Activated CD4-positive, CD25-positive, alpha-beta regulatory T cell treated with anti-CD3 and anti-CD28 coated beads, Interleukin-2, amount 50 U/mL, for 24 hours (primary cell): ENCODE data around the gene PPP2R5C.
A peak's percentile ranks its signal among the peaks of the same experiment; 100 is the strongest.

Experiments used
- ATAC-seq, 2 donors: fragments of 150-1000 bp; cut with Tn5 transposase; one replicate each; pipeline ENCODE4 v1.10.0; 2021; ENCODE audit warnings: mild to moderate bottlenecking in 1 of 2, moderate library complexity in 1 of 2

The PPP2R5C gene

DNA sequence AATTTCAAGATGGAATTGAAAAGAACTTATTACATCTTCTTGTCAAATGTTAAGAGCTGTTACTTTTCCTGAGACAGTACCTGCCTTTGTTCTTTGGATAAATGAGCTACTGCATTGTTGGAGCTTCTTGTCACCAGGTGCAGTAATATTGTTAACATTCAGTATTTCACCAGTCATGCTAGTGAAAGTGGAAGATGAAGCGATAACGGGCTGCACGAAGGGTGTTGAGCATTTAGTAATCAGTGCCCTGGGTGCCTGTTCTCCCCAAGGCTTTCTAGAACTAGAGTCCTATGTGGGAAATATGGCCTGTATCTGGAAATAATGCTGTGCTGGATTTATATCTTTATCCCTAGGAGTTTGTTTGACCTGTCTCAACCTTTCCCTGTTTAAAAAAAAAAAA is 83.2 kb downstream of the PPP2R5C start:
- peak; percentile 53 to 66 for ATAC-seq

DNA sequence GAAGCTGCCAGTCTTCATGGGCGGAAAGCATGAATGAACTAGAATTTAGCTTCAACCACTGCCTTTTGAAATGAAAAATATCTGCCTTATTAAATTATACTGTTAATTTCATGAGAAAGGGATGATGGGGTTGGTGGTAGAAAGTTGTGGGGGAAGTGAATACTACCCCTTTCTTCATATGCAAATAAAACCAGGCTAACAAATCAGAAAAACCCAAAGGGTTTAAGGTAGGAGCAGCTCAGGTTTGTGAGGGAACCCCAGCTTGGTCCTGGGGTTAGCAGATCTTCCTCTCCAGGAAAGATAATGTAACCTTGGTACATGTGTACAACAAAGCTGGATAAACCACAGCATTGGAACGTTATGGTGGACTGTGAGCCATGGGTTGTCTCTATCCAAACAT is 84.0 kb downstream of the PPP2R5C start:
- no peak for ATAC-seq

DNA sequence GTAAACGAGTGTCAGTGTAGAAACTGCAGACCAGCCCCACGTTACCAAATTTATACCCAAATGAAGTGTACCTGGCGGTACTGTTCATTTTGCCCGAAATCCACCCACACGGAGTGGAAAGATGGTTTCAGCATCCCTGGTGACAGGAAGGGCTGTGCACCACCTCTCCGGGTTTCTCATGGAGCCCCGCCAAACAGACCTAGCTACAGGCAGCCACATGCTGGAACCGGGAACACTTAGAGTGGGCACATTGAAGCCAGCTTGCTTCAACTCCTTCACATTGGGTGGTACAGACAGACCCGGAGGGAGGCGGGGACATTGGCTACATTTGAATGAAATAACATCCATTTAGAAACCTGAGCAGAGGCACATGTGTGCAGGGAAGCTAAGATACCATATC is 84.4 kb downstream of the PPP2R5C start:
- ATAC-seq, result no peak

DNA sequence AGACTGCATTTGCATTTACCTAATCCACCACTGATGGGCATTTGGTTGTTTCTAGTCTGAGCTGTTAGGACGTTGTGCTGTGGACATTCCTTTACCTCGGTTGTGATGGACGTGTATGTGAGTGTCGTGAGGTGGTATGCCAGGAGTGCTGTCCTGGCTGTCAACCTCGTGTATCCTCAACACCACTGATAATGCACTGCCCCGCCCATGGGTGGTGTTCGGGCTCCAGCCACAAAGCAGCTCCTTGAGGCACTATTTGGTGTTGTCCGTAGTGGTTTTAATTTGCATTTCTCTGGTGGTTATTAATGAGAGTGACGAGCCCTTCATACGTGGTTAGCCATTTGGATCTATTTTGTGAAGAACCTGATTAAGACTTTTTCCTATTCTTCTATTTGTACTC is 87.6 kb downstream of the PPP2R5C start:
- ATAC-seq, result no peak

DNA sequence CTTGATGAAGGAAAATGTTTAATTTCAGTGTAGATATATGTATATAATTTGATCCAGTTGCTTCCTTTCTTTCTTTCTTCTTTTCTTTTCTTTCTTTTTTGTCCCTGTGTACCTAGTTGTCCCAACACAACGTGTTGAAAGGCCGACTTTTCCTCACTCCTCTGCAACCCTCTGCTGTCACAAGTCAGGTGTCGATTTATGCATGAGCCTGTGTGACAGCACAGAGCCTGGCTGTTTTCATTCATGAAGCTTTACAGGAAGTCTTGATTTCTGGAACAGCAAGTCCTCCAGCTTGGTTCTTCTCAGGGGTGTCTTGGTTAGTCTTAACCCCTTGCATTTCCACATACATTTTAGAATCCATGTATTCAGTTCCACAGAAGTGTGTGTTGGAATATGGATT is 88.1 kb downstream of the PPP2R5C start:
- no peak for ATAC-seq

DNA sequence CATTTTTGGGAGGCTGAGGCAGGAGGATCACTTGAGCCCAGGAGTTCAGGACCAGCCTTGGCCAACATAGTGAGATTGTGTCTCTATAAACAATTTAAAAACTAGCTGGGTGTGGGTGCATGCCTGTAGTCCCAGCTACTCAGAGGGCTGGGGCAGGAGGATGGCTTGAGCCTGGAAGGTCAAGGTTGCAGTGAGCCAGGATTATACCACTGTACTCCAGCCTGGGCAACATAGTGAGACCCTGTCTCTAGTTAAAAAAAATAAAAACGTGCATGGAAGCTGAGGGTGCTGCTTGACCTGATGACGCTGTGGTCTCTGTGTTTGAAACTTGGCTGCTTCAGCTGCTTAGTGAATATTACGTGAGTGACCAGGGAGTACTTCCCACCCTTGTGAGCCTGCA is 89.7 kb downstream of the PPP2R5C start:
- ATAC-seq, result no peak

DNA sequence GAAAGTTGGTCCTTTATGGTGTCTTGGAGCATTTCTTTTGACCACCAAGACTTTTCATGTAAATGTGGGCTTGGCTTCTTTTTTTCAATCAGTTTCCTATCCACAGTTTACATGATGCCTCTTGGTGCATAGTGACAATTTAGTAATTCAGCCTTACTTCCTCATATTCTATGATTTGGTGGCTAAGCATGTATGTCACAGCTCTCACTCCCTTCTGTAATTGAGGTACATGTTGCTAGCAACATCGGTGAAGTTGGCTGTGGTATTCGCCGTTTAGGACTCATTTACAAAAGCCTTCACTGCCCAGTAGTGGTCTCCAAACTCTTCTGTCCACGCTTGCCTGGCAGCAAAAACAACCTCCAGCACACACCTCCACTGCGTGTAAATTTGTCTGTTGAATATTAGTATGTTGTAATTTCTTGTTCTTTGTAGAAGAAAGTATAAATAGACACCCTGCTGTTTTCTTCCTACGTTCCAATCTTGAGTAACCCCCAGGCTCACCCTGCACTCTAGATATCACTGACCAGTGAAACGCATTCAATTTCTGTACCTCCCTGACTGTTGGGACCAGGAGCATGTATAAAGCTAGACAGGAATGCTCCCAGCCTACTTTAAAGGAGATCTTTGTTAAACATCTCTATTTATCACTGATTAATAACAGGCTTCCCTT is 90.4 kb downstream of the PPP2R5C start:
- no peak for ATAC-seq

DNA sequence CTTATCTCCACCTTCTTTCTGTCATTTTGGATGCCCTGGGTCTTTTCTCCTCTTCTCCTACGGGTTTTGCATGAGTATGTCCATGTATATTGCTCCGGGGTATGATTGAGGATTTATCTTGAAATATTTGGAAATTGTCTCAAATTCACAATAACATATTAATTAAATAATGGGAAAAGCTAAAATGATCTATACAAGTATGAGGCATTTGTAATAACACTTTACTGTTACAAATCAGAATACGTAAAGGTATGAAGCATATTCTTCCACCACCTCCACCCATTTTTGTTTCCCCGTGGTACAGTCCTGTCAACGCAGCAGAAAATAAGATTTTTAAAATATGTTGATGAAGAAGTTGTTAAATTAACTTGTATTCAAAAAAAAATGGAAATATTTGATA is 91.3 kb downstream of the PPP2R5C start:
- ATAC-seq, result no peak

DNA sequence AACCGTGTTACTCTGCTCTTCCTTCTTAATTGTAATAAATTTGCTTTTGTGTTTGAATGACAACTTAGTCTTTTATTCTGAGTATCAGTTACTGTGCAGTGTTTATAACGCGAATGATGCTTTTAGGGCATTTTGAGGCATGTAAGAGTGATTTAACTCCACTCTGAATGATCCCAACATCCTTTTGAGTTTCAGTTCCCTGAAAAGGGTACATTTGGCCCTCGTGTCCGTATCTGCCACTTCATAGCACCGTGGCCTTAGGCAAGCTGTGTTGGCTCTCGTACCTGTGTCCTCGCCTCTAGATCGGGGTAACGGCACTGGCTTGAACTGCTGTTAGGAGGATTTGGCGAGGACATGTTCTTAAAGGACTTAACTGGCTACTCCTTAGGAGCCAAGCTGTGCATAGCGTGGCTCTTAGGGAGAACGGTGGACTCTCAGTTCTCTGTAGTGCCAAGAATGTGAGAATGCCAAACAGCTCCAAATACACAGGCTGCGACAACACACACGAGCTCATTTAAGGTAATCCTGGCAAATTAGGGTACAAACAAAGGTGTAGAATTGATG is 92.0 kb downstream of the PPP2R5C start:
- ATAC-seq, result no peak

DNA sequence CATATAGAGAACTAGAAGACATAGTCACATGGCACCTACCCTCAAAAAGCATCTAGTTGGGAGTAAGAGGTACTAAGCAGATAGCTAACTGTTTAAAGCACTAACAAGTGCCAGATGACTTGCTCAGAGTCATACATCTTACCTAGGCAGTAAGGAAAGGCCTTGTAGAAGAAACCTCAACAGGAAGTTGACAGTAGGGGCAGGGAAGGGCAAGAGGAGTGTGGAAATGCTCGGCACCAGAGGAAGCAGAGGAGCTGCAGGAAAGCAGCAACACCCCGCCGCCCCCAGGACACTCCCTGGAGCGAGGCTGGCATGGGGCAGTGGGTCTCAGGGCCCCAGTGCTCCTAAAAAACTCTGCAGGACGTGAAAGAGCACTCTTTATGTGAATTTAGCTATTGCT is 92.9 kb downstream of the PPP2R5C start:
- peak; percentile 69 to 70 for ATAC-seq

DNA sequence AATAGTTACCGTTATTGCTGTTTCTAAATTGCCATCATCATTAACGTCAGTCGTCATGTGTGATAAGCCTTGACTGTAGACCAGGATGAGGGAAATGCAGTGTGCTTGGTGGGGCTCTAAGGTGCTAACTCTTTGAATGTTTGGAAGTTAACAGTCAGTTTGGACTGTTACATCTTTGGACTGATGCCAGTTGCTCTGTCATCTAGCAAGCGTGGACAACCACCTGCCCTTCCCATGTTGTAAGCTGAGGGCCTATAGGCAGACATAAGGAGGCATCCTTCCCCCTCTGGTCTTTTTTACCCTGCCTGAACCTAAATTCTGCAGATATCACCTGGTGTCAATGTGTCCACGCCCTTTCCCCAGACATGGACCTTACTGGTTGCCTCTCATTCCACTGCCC is 94.4 kb downstream of the PPP2R5C start:
- ATAC-seq, result no peak

DNA sequence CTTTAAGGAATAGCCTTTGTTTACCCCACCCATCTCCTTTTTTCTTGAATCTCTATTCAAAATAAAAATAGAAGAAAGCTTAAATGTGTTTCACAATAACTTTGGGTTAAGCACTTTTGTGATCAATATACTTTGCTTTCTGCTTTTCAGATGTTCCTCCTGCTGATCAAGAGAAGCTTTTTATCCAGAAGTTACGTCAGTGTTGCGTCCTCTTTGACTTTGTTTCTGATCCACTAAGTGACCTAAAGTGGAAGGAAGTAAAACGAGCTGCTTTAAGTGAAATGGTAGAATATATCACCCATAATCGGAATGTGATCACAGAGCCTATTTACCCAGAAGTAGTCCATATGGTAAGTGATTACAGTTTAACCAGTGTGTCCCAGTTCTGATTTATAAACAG is 95.0 kb downstream of the PPP2R5C start:
- ATAC-seq, result no peak

DNA sequence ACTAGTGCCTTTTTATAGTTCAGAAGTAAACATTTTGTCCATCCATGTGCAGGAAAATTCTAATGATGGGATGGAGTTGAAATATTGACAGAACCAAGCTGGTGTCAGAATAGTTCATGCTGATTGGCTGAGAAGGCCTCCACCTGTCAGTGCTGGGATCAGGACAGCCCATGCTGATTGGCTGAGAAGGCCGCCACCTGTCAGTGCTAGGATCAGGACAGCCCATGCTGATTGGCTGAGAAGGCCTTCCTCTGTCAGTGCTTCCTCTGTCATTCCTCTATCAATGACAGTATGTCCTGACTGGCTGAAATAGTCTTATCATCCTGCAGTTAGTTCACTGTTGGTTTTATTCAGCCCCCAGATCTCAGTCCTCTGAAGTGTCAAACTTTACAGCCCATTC is 95.7 kb downstream of the PPP2R5C start:
- no peak for ATAC-seq

DNA sequence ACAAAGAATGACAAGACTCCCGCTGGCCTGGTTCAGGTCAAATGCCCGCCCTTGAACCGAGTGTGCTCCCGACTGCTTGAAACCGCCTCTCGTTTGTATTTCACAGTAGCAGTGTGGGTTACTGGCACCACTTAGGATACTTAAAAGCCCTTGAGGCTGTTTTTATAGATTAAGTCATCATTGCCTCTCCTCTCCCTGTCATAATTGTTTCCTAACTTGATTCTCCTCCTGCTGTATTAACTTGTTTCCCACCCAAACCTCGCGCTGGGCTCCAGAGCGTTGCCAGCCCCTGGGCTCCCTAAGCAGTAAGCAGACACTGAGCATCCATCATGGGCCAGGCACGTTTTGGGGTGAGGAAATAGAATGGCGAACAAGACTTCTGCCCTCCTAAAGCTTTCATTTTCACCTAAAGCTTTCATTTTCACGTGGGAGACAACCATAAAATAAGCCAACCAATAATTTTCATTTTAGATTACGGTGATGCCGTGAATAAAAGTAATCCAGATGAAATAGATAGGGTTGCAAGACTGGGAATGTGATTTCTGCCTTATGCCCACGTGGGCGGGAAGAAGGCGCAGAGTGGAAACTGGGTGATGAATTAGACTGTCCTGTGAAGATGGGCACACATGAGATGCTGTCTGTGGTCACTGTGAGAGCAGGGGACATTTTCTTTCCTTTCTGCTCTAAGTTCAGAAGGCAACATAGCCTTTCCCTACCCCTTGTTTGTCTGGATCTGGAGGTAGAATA is 97.5 kb downstream of the PPP2R5C start:
- peak; percentile 36 to 47 for ATAC-seq

DNA sequence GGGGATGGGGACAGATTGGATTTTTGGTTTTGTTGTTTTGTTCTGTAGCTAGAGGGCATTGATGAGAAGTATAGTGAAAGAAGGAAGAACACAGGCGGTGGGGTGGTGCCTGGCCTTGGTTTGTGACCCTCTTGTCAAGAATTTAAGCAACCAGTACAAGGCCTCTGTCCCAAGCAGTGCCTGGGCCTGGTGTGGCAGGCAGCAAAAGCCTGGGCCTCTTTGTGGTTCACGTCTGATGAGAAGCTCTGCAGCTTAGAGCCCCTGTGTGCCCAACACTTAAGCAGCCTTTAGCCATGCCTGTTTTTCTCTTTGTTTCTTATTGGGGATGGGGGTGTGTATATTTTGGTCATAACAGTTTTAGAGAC is 98.0 kb downstream of the PPP2R5C start:
- peak; percentile 25 to 27 for ATAC-seq

DNA sequence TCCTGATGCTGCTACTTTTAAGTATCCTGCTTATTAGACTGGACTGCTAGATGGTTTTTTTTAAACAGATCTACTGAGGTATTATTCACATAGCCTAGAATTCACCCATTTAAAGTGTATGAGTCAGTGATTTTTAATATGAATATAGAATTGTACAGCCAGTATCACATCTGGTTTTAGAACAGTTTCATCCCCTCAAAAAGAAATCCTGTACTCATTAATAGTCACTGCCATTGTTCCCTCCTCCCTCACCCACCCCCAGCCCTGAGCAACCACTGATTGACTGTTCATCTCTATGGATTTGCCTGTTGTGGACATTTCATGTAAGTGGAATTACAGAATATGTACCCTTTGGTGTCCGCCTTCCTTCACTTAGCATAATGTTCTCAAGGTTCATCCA is 98.4 kb downstream of the PPP2R5C start:
- ATAC-seq, result peak; percentile 74 to 83

DNA sequence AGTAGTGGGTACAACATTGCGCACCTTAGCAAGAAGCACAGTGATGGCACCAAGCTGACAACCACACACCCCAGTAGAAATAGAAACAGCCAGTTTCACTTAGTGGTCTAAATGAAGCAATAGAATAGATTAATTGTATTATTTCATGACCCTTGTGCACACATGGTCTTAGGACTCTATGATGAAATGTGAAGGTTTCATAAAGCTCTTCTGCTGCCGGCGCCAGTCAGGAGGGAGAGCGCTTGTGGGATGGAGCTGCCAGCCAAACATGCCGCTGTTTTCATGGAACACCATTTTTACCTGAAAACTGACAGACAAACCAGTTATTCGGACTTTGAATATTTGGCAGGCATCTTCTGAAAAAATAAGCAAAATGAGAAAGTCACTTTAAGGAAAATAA is 100.0 kb downstream of the PPP2R5C start:
- ATAC-seq, result no peak

DNA sequence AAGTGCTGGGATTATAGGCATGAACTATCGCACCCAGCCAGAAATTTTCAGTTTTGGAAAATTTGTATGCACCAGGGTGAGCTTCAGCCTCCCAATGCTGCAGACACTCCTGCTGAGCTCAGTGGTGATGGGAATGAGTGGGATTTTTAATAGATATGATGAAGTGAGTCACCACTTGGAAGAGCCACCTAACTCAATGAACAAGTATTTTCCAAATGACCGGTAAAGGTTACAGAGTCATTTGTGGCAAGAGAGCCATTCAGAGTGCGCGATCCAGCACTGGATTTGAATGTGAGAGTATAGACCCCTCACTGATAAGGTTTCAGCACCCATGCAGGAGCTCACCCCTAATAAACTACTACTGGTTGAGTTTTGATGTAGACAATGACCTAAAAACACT is 100.7 kb downstream of the PPP2R5C start:
- ATAC-seq, result no peak

DNA sequence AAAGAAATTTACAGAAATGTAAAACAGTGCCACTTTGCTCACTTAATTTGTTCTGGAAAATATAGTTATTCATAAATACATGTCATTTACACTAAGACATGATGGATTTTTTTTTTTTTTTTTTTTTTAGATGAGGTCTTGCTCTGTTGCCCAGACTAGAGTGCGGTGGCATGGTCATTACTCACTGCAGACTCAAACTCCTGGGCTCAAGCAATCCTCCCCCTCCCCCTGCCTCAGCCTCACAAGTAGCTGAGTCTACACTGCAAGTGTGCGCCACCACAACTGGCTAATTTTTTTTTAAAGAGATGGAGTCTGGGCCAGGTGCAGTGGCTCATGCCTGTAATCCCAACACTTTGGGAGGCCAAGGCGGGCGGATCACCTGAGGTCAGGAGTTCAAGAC is 101.2 kb downstream of the PPP2R5C start:
- ATAC-seq, result no peak

DNA sequence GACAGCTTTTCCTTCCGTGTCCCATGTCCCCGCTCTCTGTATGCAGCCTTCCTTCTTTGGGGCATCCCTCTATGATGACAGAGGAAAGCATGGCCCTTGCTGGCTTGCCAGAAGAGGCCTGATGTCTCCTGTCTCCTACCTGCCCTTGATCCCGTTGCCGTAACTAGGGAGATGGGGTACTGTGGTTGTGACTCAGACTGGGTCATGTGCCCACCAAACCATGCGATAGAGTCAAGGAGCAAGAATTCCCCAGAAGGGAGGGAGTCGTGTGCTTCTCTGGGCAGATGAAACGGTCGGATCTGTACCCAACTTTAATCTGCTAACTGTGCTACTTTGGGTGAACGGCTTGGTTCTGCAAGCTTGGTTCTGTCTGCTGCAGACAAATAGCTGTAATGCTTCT is 103.8 kb downstream of the PPP2R5C start:
- ATAC-seq, result no peak

DNA sequence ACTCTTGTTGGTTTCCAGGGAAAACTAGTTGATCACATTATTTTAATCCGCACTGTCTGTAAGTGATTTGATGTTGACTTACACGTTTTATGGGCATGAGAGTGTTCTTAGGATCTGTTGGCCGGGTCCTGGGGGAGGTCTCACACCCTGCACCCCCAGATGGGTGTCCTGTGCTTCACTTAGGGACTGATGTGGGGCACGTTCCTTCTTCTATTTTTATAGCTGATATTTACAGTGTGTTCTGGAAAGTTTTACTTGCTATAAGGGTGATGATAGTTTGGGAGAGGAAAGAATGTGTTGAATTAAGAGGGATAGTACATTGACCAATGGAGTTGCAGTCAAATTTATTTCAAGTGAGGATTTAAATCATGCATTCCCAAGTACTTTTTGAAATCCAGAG is 106.3 kb downstream of the PPP2R5C start:
- no peak for ATAC-seq

DNA sequence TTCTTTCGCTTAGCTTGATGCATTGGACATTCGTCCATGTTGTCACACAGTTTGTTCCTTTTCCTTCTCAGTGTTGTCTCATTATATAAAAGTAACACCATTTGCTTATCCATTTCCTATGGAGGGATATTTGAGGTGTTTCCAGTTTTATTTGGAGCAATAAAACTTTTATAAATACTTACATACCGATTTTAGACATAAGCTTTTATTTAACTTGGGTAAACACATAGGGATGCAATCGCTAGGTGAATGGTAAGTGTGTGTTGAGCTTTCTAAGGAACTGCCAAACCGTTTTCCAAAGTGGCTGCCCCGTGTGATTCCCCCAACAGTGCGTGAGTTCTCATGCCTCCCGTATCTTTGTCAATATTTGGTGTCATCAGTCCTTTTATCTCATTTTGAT is 107.7 kb downstream of the PPP2R5C start:
- no peak for ATAC-seq

DNA sequence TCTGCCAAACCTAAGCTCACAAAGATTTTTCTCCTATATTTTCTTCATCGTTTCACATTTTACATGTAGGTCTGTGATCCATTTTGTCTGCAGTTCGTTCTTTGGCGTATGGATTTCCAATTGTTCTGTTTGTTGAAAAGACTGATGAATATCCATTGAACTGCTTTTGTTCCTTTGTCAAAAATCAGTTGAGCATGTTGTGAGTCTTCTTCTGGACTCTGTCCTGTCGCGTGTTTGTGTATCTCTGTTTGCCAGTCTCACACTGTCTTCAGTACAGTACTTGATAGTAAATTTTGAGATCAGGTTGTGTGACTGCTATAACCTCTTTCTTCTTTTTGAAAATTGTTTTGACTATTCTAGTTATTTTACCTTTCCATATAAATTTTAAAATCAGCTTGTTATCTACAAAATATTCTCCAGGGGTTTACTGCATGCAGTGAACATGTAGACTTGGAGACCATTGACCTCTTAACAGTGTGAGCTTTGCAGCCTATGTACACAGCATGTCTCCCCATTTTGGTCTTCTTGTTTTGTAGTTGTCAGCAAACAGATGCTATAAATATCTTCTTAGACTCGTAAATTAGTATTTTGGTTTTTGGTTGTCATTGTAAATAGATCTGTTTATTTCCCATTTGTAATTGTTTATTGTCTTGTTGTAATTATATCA is 108.9 kb downstream of the PPP2R5C start:
- ATAC-seq, result no peak

DNA sequence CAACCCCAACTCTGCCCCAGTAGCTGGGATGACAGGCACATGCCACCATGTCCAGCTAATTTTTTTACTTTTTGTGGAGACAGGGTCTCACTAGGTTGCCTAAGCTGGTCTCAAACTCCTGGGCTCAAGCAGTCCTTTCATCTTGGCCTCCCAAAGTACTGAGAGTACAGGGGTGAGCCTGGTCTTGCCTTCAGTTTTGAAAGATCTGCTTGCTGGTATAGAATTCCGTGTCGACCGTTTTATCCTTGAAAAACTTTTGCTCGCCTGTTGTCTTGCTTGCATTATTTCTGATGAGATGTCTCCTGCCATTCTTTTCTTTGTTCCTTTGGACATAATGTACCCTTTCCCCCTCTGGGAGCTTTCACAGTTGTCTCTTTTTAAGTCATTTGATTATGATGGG is 110.8 kb downstream of the PPP2R5C start:
- no peak for ATAC-seq
